Osteoblast (primary cell): ENCODE results near the gene GRK1. TPM values are rescaled to one million over a fixed set of nuclear protein-coding genes. Genes with fewer than 3 reads are reported as not detected.

Source experiments
- DNase-seq: peaks from one replicate; pipeline ENCODE4 v3.0.0; 2011; ENCODE audit warnings: low spot score, mixed read lengths; ENCODE audit not compliant: insufficient read length; ENCODE audit errors: missing footprints
- H2AFZ ChIP-seq: 2 replicates; pipeline ENCODE4 v1.6.0; 2011; ENCODE audit warnings: mild to moderate bottlenecking, low read length
- H3K27ac ChIP-seq: 2 replicates; pipeline ENCODE4 v1.5.1; 2011; ENCODE audit warnings: mild to moderate bottlenecking, low read depth, low read length, moderate library complexity
- H3K27me3 ChIP-seq: 2 replicates; pipeline ENCODE4 v1.6.0; 2012; ENCODE audit warnings: mild to moderate bottlenecking, control low read depth, inconsistent platforms, low read length, moderate library complexity; ENCODE audit not compliant: insufficient read depth
- H3K36me3 ChIP-seq: 2 replicates; pipeline ENCODE4 v1.5.1; 2011; ENCODE audit warnings: mild to moderate bottlenecking, low read length, control low read depth, moderate library complexity; ENCODE audit not compliant: insufficient read depth
- H3K4me1 ChIP-seq: 2 replicates; pipeline ENCODE4 v1.5.1; 2011; ENCODE audit warnings: mild to moderate bottlenecking, low read length, control low read depth, moderate library complexity; ENCODE audit not compliant: insufficient read depth
- H3K4me2 ChIP-seq: 2 replicates; pipeline ENCODE4 v1.6.0; 2011; ENCODE audit warnings: mild to moderate bottlenecking, low read length; ENCODE audit not compliant: insufficient read depth
- H3K4me3 ChIP-seq: fragments of 200-600 bp; sonication (generic); 3 replicates; pipeline ENCODE4 v1.5.1; 2012; ENCODE audit warnings: mild to moderate bottlenecking, low read length, inconsistent platforms; ENCODE audit not compliant: insufficient read depth
- H3K79me2 ChIP-seq: 2 replicates; pipeline ENCODE4 v1.6.0; 2012; ENCODE audit warnings: mild to moderate bottlenecking, low read length, control low read depth, inconsistent platforms; ENCODE audit not compliant: insufficient read depth
- H3K9me3 ChIP-seq: 2 replicates; pipeline ENCODE4 v1.5.1; 2011; ENCODE audit warnings: low read depth, low read length, control low read depth
- H4K20me1 ChIP-seq: 2 replicates; pipeline ENCODE4 v1.6.0; 2012; ENCODE audit warnings: mild to moderate bottlenecking, low read length, control low read depth; ENCODE audit not compliant: insufficient read depth
- total RNA-seq: library from RNA; depleted of rRNA; stranded (reverse); fragments of >200 nt; gene quantifications from 2 replicates; pipeline ENCODE4 v1.2.3, GENCODE V29; 2012
- TF ChIP-seq, protein P1 (sequence below): IDR thresholded peaks from 2 replicates; pipeline ENCODE4 v1.5.1; 2011; ENCODE audit warnings: mild to moderate bottlenecking, low read depth, low read length, moderate library complexity; ENCODE audit errors: extremely low read depth

The GRK1 gene
- total RNA-seq, 1 donor, result not detected

DNA sequence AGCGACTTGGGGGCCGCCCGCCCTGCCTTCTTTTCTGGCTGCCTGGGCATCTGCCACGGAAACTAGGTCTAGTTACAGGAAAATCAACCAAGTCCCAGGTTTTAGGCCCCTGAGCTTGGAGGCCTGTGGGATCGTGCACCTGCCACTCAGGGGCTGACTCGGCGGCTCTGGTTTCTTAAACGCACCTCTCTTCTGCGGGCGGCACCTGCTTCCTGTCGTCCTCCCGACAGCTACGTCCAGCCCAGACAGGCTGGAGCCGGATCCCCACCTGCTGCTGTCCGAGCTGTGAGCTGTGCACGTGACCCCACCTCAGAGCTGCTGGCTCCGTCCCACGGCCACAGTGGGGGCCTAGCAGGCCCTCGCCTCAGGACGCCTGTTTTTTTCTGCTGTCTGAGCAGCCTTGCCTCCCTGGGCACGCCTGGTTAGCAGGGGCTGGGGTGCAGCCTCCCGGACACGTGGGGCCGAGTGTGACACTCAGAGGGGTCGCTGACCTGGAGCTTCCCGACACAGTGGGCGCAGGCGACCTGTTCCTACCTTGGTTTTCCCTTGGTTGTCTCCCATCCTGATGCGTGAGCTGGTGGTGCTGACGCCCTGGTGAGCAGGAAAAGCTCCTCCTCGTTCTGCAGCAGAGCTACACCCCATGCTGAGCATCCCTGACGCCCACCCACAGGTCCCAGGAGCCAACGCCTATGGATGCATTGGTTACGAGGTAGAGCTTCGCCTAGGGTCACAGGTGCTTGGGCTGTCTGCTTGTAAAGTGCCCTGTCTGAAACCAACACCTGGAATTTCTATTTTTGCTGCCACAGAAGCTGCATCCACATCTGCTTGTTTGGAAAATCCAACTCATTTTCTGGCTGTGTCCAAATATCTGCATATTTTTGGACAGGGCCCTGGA, 109.5 kb downstream of the GRK1 start:
- no peak overlapping the region for H3K4me3 ChIP-seq
- H3K79me2 ChIP-seq, result no peaks in the 10 kb centered on the region
- H3K4me2 ChIP-seq, result no peak overlapping the region
- peaks cover 21% of the 10 kb centered on the region for H3K27me3 ChIP-seq
- peaks cover 4% of the 10 kb centered on the region for H3K9me3 ChIP-seq
- DNase-seq, result peak; percentile 64
- H3K27ac ChIP-seq, result no peak overlapping the region
- no peaks in the 10 kb centered on the region for H4K20me1 ChIP-seq
- no peak overlapping the region for H2AFZ ChIP-seq
- H3K36me3 ChIP-seq, result no peaks in the 10 kb centered on the region
- TF ChIP-seq, protein P1, sequence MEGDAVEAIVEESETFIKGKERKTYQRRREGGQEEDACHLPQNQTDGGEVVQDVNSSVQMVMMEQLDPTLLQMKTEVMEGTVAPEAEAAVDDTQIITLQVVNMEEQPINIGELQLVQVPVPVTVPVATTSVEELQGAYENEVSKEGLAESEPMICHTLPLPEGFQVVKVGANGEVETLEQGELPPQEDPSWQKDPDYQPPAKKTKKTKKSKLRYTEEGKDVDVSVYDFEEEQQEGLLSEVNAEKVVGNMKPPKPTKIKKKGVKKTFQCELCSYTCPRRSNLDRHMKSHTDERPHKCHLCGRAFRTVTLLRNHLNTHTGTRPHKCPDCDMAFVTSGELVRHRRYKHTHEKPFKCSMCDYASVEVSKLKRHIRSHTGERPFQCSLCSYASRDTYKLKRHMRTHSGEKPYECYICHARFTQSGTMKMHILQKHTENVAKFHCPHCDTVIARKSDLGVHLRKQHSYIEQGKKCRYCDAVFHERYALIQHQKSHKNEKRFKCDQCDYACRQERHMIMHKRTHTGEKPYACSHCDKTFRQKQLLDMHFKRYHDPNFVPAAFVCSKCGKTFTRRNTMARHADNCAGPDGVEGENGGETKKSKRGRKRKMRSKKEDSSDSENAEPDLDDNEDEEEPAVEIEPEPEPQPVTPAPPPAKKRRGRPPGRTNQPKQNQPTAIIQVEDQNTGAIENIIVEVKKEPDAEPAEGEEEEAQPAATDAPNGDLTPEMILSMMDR, result no peak
- H3K4me1 ChIP-seq, result peaks cover 12% of the 10 kb centered on the region

DNA sequence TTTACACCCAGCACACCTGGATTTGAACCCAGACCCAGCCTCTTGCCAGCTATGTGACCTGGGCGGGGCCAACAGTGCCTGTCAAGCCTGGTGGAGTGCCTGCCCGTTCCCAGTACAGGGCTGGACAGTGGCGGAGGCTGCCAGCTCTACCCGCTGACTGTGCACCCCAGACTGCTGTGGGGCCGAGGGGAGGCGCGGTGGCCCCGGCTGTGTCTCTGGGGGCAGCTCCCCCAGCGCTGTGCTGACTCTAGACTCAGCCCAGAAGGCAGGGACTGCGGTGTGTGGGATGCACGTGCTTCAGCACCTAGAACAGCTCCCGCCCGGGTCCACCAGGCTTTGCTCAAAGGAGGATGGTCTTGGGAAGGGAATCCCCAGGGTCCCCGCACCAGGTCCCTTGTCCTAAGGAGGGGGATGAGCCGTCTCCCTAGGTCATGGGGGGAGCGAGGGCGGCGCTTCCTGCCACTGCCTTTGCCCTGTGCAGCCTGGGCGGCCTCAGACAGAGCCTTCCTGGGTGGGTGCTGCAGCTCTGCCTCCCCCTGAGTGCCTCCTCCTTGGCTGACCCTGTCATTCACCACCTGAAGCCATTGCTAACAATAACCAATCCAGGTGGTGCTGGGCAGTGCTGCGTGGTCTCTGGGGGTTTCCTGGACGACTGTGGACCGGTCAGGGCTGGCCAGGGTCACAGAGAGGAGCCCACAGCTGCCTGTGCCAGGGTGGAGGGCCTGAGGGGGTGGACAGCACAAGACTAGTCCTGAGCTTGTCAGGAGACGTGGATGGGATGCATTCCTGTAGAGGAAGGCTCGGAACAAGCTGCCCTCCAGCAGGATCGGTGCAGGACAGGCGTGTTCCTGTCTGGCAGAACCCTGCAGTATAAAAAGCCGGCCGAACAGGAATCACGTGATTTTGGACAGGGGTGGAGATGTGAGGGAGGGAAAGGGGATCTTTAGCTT, 110.6 kb downstream of the GRK1 start:
- Histone ChIP-seq H3K27me3 (peaks cover 21% of the 10 kb centered on the region), H3K36me3 (no peaks in the 10 kb centered on the region), H3K4me1 (peaks cover 12% of the 10 kb centered on the region), H2AFZ (no peak overlapping the region), H3K9me3 (no peaks in the 10 kb centered on the region), H3K27ac (no peak overlapping the region), H4K20me1 (no peaks in the 10 kb centered on the region), H3K4me3 (no peak overlapping the region), H3K4me2 (no peak overlapping the region), H3K79me2 (no peaks in the 10 kb centered on the region)
- DNase-seq, result peak; percentile 86
- TF ChIP-seq, protein P1, result no peak

DNA sequence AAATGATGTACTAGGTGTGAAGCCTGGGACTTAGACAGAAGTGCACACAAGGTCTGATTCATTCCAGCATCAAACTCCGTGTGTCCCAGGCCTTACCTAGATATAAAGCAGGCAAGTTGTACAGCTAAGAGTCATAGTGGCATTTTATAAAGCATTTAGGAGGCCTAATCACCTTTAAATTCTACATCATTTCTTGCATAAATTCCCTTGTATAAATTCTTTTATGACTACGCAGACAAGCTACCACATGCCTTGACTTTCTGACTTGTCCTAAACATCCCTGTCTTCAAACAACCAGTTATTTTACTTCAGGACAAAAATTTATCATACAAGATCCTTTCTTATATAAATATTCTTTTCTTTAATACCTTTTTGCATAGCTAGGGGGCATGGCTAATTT, 114.6 kb downstream of the GRK1 start:
- TF ChIP-seq, protein P1, result no peak
- Histone ChIP-seq H3K4me2 (no peak overlapping the region), H3K27ac (no peak overlapping the region), H4K20me1 (no peaks in the 10 kb centered on the region), H3K27me3 (peaks cover 21% of the 10 kb centered on the region), H3K79me2 (no peaks in the 10 kb centered on the region), H2AFZ (no peak overlapping the region), H3K36me3 (no peaks in the 10 kb centered on the region), H3K9me3 (no peaks in the 10 kb centered on the region), H3K4me3 (no peak overlapping the region), H3K4me1 (peaks cover 27% of the 10 kb centered on the region)
- no peak for DNase-seq
